Neuronal stem cell (in vitro differentiated cells): ENCODE measurements around the gene UTP18.

Source experiments
- DNase-seq: peaks from one replicate; pipeline ENCODE4 v3.0.0-alpha.2; 2013; ENCODE audit warnings: low spot score
- H2AFZ ChIP-seq: one replicate; pipeline ENCODE4 v1.6.1; 2013; ENCODE audit warnings: mild to moderate bottlenecking, low read length, inconsistent platforms
- H2AK5ac ChIP-seq: 2 replicates; pipeline ENCODE4 v1.6.1; 2013; ENCODE audit warnings: low read depth, mild to moderate bottlenecking, inconsistent platforms, low read length, moderate library complexity, mixed read lengths
- H2BK120ac ChIP-seq: 2 replicates; pipeline ENCODE4 v1.6.1; 2013; ENCODE audit warnings: low read depth, mild to moderate bottlenecking, inconsistent platforms, low read length, moderate library complexity, mixed read lengths
- H2BK12ac ChIP-seq: one replicate; pipeline ENCODE4 v1.6.1; 2013; ENCODE audit warnings: low read length, inconsistent platforms
- H2BK15ac ChIP-seq: 2 replicates; pipeline ENCODE4 v1.6.1; 2013; ENCODE audit warnings: mild to moderate bottlenecking, low read length, inconsistent platforms, mixed read lengths
- H2BK5ac ChIP-seq: one replicate; pipeline ENCODE4 v1.6.1; 2013; ENCODE audit warnings: inconsistent platforms, mild to moderate bottlenecking, low read length, moderate library complexity
- H3K14ac ChIP-seq: one replicate; pipeline ENCODE4 v1.6.1; 2013; ENCODE audit warnings: low read length, inconsistent platforms
- H3K18ac ChIP-seq: 2 replicates; pipeline ENCODE4 v1.6.1; 2013; ENCODE audit warnings: low read length, inconsistent platforms
- H3K23ac ChIP-seq: 2 replicates; pipeline ENCODE4 v1.6.1; 2013; ENCODE audit warnings: low read depth, mild to moderate bottlenecking, mixed read lengths, low read length, inconsistent platforms; ENCODE audit not compliant: poor library complexity
- H3K27ac ChIP-seq: replicated peaks from 3 replicates; pipeline ENCODE4 v1.5.1; 2013; ENCODE audit warnings: low read length, inconsistent platforms
- H3K27me3 ChIP-seq, 3 experiments: 2 replicates each; pipeline ENCODE4 v1.6.1; 2013; ENCODE audit warnings: low read length in 3 of 3, mild to moderate bottlenecking in 2 of 3, inconsistent platforms in 1 of 3, low read depth in 1 of 3, mixed read lengths in 1 of 3, moderate library complexity in 1 of 3; ENCODE audit not compliant: control insufficient read depth in 3 of 3, insufficient read depth in 3 of 3
- H3K36me3 ChIP-seq, 2 donors: replicated peaks in 1 of 2; 2 replicates each; pipeline ENCODE4 v1.6.1; 2013; ENCODE audit warnings: low read length in 2 of 2; ENCODE audit not compliant: control insufficient read depth in 2 of 2, insufficient read depth in 2 of 2
- H3K4ac ChIP-seq: 2 replicates; pipeline ENCODE4 v1.6.1; 2013; ENCODE audit warnings: inconsistent platforms, mild to moderate bottlenecking, low read length, moderate library complexity
- H3K4me1 ChIP-seq, 2 donors: 1 replicate in 1 of 2; 2 replicates in 1 of 2; pipeline ENCODE4 v1.6.1; 2013; ENCODE audit warnings: low read length in 2 of 2, low read depth in 1 of 2; ENCODE audit not compliant: control insufficient read depth in 2 of 2, insufficient read depth in 1 of 2
- H3K4me2 ChIP-seq: one replicate; pipeline ENCODE4 v1.6.1; 2013; ENCODE audit warnings: mild to moderate bottlenecking, low read length, inconsistent platforms; ENCODE audit not compliant: insufficient read depth, poor library complexity, severe bottlenecking
- H3K4me3 ChIP-seq, 2 donors: 2 replicates each; pipeline ENCODE4 v1.5.1; 2013; ENCODE audit warnings: low read length in 2 of 2, mild to moderate bottlenecking in 2 of 2, inconsistent platforms in 1 of 2, moderate library complexity in 1 of 2
- H3K79me1 ChIP-seq: one replicate; pipeline ENCODE4 v1.6.1; 2013; ENCODE audit warnings: low read depth, mild to moderate bottlenecking, inconsistent platforms, low read length, moderate library complexity
- H3K9ac ChIP-seq: one replicate; pipeline ENCODE4 v1.6.1; 2013; ENCODE audit warnings: mild to moderate bottlenecking, low read depth, low read length, inconsistent platforms; ENCODE audit not compliant: poor library complexity
- H3K9me3 ChIP-seq, 2 donors: replicated peaks in 1 of 2; 2 replicates each; pipeline versions ENCODE3 to v1.6.1; 2013; ENCODE audit warnings: low read length in 2 of 2, mild to moderate bottlenecking in 2 of 2, inconsistent platforms in 1 of 2, low read depth in 1 of 2, mixed read lengths in 1 of 2, moderate library complexity in 1 of 2; ENCODE audit not compliant: control insufficient read depth in 2 of 2, insufficient read depth in 1 of 2
- H4K8ac ChIP-seq: one replicate; pipeline ENCODE4 v1.6.1; 2013; ENCODE audit warnings: low read depth, mild to moderate bottlenecking, inconsistent platforms, low read length, moderate library complexity
- H4K91ac ChIP-seq: one replicate; pipeline ENCODE4 v1.6.1; 2013; ENCODE audit warnings: low read length, low read depth, mild to moderate bottlenecking, inconsistent platforms; ENCODE audit not compliant: poor library complexity
- WGBS, 2 donors: extraction: QIAGEN DNeasy Blood & Tissue Kit; methylation state at CpG; one replicate each; pipeline ENCODE4 v1.1.7; 2013; ENCODE audit warnings: missing lambda C conversion rate in 2 of 2, mixed read lengths in 1 of 2; ENCODE audit not compliant: insufficient read length in 2 of 2, insufficient replicate concordance in 1 of 2; ENCODE audit errors: extremely low coverage in 2 of 2; 5-methylcytosine and 5-hydroxymethylcytosine counted together

The UTP18 gene

DNA sequence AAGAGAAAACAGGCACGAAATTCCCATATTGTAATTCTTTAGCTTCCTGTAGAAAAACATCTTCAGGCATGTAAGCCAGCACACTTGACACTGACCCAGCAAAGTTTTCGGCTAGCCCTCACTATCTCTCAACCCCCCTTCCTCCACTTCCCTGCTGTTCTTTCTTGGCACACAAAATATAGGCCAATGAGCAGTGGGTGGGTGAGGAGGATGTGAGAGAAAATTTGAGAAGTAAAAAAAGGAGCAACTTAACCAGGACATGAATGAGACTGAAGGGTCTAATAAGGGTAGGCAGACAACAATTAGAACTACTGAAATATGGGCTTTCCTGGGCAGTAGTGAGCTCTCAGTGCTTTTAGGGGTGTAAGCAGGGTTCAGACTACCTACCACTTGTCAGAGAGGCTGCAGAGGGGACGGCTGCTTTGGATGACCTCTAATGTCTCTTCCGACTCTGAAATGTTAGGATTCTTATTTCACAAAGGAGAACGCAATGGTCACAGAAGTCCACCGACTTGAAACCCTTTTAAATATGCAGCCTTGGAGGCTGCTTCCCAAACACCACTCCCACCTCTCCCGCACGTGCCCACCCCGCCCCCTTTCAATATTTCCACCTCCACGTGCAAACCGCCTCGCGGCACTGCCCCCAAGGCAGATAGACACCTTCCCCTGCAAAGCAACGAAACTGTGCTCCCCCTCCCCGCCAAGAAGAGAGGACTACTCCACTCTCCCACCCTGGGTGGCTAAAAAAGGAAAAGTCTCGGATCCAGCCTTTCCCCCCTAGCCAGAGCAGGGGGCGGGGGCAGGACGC is 1.4 kb upstream of the UTP18 start:
- H3K14ac ChIP-seq, result no peak overlapping the region
- H3K79me1 ChIP-seq, result peaks cover 13% of the 10 kb centered on the region
- H3K4me1 ChIP-seq, result peaks cover 6 to 13% of the 10 kb centered on the region in 2 donors
- H3K27me3 ChIP-seq, result no peaks in the 10 kb centered on the region
- no peak overlapping the region for H2BK120ac ChIP-seq
- H3K36me3 ChIP-seq, result peaks cover 7 to 69% of the 10 kb centered on the region in 2 donors
- H2BK5ac ChIP-seq, result peak overlapping the region; percentile 94
- no peaks in the 10 kb centered on the region for H3K9me3 ChIP-seq
- H3K23ac ChIP-seq, result no peak overlapping the region
- H3K27ac ChIP-seq, result peak overlapping the region; percentile 82
- WGBS, 2 donors, result no CpG with 5 or more reads among the region's 18 CpGs
- no peak for DNase-seq
- peak overlapping the region; percentile 98 for H3K18ac ChIP-seq
- H4K8ac ChIP-seq, result no peak overlapping the region
- H2BK15ac ChIP-seq, result no peak overlapping the region
- H3K4ac ChIP-seq, result no peak overlapping the region
- peak overlapping the region; percentile 82 for H3K4me2 ChIP-seq
- no peak overlapping the region for H4K91ac ChIP-seq
- H2AFZ ChIP-seq, result peak overlapping the region; percentile 95
- H2AK5ac ChIP-seq, result peak overlapping the region; percentile 10
- H2BK12ac ChIP-seq, result no peak overlapping the region
- H3K4me3 ChIP-seq, result peak overlapping the region; percentile 73 to 89
- H3K9ac ChIP-seq, result peak overlapping the region; percentile 80

DNA sequence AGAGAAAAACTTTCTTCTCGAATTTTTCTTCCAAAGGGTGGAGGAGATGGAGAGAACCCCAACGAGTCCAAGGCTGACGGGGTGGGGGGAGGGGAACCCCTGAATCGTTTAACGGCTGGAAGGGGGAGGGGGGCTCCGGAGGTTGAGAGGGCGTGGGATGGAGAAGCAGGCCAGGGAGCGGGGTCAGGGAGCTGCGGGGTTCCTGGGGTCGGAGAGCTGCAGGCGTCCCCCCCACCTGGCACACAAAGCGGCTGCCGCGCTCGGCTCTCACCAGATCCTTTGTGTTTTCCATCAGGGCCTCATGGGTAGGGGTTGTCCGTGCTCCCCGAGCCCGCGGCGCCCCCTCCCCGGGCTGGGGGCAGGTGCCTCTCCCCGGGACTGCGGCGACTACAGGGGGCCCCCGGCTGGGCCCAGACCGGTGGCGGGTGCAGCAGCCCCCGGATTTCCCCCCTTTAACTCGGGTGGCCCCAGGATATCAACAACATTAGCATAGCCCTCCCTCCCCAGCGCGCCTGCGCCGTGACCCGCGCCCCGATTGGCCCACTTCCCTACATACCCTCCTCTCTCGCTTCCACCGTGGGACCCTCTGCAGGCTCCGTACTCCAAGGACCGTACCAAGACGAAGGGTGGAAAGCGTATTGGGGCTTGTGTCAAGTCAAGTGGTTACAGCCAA is 646 bp upstream of the UTP18 start, which contains the start of gene MBTD1:
Gene MBTD1 (minus strand): TSS at position 486 of the 673 bp plus-strand sequence. CDS start 34,888 bp downstream, outside the sequence.
- H3K79me1 ChIP-seq, result peaks cover 13% of the 10 kb centered on the region
- DNase-seq, result no peak
- H3K27me3 ChIP-seq, result no peaks in the 10 kb centered on the region

DNA sequence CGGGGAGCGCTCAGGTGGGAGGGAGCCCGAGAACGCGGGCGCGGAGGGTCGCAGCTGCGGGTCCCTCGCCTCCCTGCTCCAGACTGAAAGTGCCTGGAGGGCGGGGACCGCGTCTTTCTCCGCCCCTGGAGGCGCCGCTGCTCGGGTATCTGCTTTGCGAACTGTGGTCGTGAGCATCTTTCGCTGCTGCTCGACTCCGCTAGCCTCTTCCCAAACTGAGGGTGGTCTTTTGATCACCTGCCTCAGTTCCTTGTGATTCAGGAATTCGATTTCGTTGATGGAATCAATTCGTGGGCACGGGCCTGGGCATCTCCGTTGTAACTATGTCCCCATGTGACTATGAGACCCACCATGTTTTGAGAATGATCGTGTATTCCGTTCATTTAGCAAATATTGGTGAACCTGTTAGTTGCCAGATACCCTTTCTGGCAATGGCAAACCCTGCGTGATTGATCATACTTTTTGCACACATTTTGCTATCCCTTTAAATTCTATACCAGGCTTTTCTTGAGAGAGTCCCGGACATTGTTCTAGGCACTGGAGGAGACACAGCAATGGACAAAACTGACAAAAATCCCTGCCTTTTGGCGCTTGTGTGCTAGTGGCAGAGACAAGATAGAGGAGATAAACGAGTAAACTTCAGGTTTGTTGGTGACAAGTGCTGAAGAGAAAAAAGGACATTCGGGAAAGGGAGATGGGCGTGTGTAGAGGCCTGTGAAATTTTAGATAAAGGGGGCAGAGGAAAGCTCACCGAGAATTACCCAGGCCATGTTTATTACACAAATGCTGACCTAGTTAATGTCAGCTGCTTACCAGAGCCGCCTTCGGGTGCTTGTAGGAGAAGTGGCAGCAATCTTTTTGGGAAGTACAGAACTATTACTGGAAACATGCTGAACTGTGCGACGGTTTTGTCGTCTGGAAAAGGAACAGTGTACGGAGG is 948 bp downstream of the UTP18 start:
- H2BK120ac ChIP-seq, result no peak overlapping the region
- no peaks in the 10 kb centered on the region for H3K9me3 ChIP-seq
- no peak overlapping the region for H4K91ac ChIP-seq
- peak overlapping the region; percentile 95 for H3K27ac ChIP-seq
- H2AFZ ChIP-seq, result peak overlapping the region; percentile 95
- peaks cover 13% of the 10 kb centered on the region for H3K79me1 ChIP-seq
- H4K8ac ChIP-seq, result no peak overlapping the region
- H2BK5ac ChIP-seq, result peak overlapping the region; percentile 94
- peak overlapping the region; percentile 73 to 99 for H3K4me3 ChIP-seq
- H3K4me2 ChIP-seq, result peak overlapping the region; percentile 86
- DNase-seq, result no peak
- H3K4ac ChIP-seq, result no peak overlapping the region
- H2BK15ac ChIP-seq, result no peak overlapping the region
- H3K4me1 ChIP-seq, result peaks cover 6 to 13% of the 10 kb centered on the region in 2 donors
- no CpG with 5 or more reads among the region's 42 CpGs for WGBS, 2 donors
- peak overlapping the region; percentile 99 for H3K9ac ChIP-seq
- H3K36me3 ChIP-seq, result peaks cover 5 to 69% of the 10 kb centered on the region in 2 donors
- no peaks in the 10 kb centered on the region for H3K27me3 ChIP-seq
- H3K23ac ChIP-seq, result peak overlapping the region; percentile 99
- H3K18ac ChIP-seq, result no peak overlapping the region
- no peak overlapping the region for H2AK5ac ChIP-seq
- no peak overlapping the region for H2BK12ac ChIP-seq
- peak overlapping the region; percentile 94 for H3K14ac ChIP-seq

More for the DNA sequence above, 646 bp upstream of the UTP18 start, which contains the start of gene MBTD1:
- peak within 1 kb of the TSS; percentile 95 for H3K27ac ChIP-seq
- peaks cover 7 to 67% of the 10 kb centered on the region in 2 donors for H3K36me3 ChIP-seq
- H4K8ac ChIP-seq, result peak within 1 kb of the TSS; percentile 17
- H3K4me2 ChIP-seq, result peak within 1 kb of the TSS; percentile 86
- no peak within 1 kb of the TSS for H2BK12ac ChIP-seq
- H3K4me3 ChIP-seq, result peak within 1 kb of the TSS; percentile 73 to 99
- peak within 1 kb of the TSS; percentile 99 for H3K9ac ChIP-seq
- H2AK5ac ChIP-seq, result peak within 1 kb of the TSS; percentile 10
- H2BK5ac ChIP-seq, result peak within 1 kb of the TSS; percentile 94
- peak within 1 kb of the TSS; percentile 100 for H3K4ac ChIP-seq
- H3K23ac ChIP-seq, result peak within 1 kb of the TSS; percentile 99
- peak within 1 kb of the TSS; percentile 24 for H4K91ac ChIP-seq
- no peaks in the 10 kb centered on the region for H3K9me3 ChIP-seq
- peak within 1 kb of the TSS; percentile 93 for H2BK15ac ChIP-seq
- peaks cover 6 to 13% of the 10 kb centered on the region in 2 donors for H3K4me1 ChIP-seq
- peak within 1 kb of the TSS; percentile 99 for H3K18ac ChIP-seq
- peak within 1 kb of the TSS; percentile 72 for H2BK120ac ChIP-seq
- peak within 1 kb of the TSS; percentile 94 for H3K14ac ChIP-seq
- H2AFZ ChIP-seq, result peak within 1 kb of the TSS; percentile 95
- WGBS, 2 donors, result no CpG with 5 or more reads among the region's 42 CpGs
